22Rv1 (cell line): Measurements from ENCODE around the gene STING1.

ENCODE experiments used
- CTCF ChIP-seq: fragments of 450-650 bp; IDR thresholded peaks from 2 replicates; pipeline ENCODE4 v1.5.1; 2017; ENCODE audit warnings: mild to moderate bottlenecking
- ZFX ChIP-seq: fragments of 450-650 bp; IDR thresholded peaks from 2 replicates; pipeline ENCODE4 v1.6.1; 2017; ENCODE audit warnings: antibody characterized with exemption, borderline replicate concordance

- TF ChIP-seq CTCF (no peak), ZFX (no peak)
Measured at GRCh38 chr5:139456776-139457175, 25.8 kb downstream of the STING1 start.
